IMR-90 (cell line): ENCODE data around the gene SAMD9.

ENCODE experiments used
- BHLHE40 ChIP-seq: fragments of 150-350 bp; IDR thresholded peaks from 2 replicates; pipeline ENCODE4 v1.6.1; 2016; ENCODE audit warnings: mild to moderate bottlenecking, low read depth, low read length
- CEBPB ChIP-seq: IDR thresholded peaks from 2 replicates; pipeline ENCODE4 v1.6.1; 2012; ENCODE audit warnings: low read depth, low read length, improper control_type of control experiment
- POLR2A ChIP-seq: IDR thresholded peaks from 2 replicates; pipeline ENCODE4 v1.6.1; 2012; ENCODE audit warnings: mild to moderate bottlenecking, low read depth, low read length
- RCOR1 ChIP-seq: IDR thresholded peaks from 2 replicates; pipeline ENCODE4 v1.6.1; 2012; ENCODE audit warnings: mild to moderate bottlenecking, low read length, improper control_type of control experiment; ENCODE audit not compliant: insufficient replicate concordance
- TF ChIP-seq, protein P1 (sequence below): conservative IDR thresholded peaks from 2 replicates; pipeline ENCODE4 v1.5.1; 2012; ENCODE audit warnings: mild to moderate bottlenecking, low read depth, low read length, improper control_type of control experiment
- TF ChIP-seq, protein P2 (sequence below): fragments of 150-350 bp; IDR thresholded peaks from 2 replicates; pipeline ENCODE4 v1.6.1; 2017; ENCODE audit warnings: mild to moderate bottlenecking, antibody characterized with exemption, low read length, low read depth

DNA sequence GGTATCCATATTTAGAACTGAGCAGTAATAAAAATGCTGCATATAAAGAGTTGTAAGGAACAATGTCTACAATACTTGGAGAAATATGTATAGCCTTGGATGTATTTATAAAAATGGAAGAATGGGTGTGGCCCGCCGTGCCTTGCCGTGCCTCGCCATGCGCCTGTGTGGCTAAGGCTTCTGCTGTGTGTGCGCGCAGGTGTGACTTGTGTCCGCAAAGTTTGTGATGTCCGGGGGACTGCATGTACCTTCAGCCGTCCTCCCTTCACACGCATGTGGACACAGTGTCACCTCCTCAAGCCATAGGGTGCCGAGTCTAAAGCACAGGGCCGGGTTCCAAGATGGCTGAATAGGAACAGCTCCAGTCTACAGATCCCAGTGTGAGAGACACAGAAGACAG lies 9.8 kb downstream of the SAMD9 start:
- no peak for TF ChIP-seq POLR2A
- TF ChIP-seq, protein P1, sequence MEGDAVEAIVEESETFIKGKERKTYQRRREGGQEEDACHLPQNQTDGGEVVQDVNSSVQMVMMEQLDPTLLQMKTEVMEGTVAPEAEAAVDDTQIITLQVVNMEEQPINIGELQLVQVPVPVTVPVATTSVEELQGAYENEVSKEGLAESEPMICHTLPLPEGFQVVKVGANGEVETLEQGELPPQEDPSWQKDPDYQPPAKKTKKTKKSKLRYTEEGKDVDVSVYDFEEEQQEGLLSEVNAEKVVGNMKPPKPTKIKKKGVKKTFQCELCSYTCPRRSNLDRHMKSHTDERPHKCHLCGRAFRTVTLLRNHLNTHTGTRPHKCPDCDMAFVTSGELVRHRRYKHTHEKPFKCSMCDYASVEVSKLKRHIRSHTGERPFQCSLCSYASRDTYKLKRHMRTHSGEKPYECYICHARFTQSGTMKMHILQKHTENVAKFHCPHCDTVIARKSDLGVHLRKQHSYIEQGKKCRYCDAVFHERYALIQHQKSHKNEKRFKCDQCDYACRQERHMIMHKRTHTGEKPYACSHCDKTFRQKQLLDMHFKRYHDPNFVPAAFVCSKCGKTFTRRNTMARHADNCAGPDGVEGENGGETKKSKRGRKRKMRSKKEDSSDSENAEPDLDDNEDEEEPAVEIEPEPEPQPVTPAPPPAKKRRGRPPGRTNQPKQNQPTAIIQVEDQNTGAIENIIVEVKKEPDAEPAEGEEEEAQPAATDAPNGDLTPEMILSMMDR, result no peak
- TF ChIP-seq BHLHE40, result no peak
- TF ChIP-seq, protein P2, sequence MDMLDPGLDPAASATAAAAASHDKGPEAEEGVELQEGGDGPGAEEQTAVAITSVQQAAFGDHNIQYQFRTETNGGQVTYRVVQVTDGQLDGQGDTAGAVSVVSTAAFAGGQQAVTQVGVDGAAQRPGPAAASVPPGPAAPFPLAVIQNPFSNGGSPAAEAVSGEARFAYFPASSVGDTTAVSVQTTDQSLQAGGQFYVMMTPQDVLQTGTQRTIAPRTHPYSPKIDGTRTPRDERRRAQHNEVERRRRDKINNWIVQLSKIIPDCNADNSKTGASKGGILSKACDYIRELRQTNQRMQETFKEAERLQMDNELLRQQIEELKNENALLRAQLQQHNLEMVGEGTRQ, result no peak
- TF ChIP-seq RCOR1, result no peak
- no peak for TF ChIP-seq CEBPB
